ENCODE data around the gene NFKBIA.

DNA sequence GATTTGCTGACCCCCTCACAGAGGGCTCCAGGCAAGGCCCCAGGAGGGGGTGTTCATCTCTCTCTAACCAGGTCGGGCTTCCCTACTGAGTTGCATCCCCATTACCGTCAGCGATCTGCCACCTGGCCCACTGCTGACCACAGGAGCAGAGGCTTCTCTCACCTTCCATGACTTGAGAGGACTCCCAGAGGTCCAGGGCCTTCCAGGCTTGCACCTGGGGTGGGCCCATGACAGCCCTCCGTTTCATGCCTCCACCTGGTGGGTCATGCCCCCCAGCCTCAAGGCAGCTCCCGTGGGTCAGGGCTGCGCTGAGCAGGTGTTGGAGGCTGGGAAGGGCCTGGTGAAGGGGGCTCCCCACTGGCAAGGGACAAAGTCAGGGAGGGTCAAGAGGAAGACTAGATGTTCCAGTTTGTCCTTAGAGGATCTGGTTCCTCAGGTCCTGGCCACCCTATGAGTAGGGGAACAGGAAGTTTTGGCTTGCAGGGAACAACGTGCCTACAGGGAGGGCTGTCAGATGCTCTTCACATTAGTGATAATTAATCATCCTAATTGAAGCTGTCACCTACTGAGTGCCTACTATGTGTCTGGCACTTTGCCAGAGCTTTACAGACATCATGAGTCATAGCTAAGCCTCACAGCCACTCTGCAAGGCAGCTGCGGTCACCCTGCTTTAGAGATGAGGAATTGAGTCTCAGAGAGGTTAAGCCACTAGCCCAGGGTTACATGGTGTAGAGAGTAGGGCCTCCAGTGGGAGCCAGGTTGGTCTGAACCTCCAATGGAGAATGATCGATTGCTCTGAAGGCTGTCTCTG lies 13.8 kb downstream of the NFKBIA start:
- no peak for TF ChIP-seq POLR2A (IDR thresholded peaks at IDR 0.05)
- TF ChIP-seq, protein P1, sequence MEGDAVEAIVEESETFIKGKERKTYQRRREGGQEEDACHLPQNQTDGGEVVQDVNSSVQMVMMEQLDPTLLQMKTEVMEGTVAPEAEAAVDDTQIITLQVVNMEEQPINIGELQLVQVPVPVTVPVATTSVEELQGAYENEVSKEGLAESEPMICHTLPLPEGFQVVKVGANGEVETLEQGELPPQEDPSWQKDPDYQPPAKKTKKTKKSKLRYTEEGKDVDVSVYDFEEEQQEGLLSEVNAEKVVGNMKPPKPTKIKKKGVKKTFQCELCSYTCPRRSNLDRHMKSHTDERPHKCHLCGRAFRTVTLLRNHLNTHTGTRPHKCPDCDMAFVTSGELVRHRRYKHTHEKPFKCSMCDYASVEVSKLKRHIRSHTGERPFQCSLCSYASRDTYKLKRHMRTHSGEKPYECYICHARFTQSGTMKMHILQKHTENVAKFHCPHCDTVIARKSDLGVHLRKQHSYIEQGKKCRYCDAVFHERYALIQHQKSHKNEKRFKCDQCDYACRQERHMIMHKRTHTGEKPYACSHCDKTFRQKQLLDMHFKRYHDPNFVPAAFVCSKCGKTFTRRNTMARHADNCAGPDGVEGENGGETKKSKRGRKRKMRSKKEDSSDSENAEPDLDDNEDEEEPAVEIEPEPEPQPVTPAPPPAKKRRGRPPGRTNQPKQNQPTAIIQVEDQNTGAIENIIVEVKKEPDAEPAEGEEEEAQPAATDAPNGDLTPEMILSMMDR (IDR thresholded peaks at IDR 0.05), result no peak
